ENCODE results near the gene DCST2.

DCST2 gene

DNA sequence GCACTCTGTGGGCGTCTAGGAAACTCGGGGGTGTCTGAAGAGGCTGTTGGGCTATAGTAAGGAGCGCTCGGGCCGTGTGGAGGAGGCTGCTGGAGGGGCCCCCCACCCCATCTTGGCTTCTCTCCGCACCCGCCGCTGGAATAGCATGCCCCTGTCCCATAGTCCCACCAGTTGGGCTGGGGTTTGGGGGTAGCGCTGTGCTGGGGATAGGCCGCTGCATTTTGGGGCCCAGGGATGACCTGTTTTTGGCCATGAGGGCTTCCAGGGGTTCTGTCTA, 45.6 kb upstream of the DCST2 start:
- TF ChIP-seq, protein P1, sequence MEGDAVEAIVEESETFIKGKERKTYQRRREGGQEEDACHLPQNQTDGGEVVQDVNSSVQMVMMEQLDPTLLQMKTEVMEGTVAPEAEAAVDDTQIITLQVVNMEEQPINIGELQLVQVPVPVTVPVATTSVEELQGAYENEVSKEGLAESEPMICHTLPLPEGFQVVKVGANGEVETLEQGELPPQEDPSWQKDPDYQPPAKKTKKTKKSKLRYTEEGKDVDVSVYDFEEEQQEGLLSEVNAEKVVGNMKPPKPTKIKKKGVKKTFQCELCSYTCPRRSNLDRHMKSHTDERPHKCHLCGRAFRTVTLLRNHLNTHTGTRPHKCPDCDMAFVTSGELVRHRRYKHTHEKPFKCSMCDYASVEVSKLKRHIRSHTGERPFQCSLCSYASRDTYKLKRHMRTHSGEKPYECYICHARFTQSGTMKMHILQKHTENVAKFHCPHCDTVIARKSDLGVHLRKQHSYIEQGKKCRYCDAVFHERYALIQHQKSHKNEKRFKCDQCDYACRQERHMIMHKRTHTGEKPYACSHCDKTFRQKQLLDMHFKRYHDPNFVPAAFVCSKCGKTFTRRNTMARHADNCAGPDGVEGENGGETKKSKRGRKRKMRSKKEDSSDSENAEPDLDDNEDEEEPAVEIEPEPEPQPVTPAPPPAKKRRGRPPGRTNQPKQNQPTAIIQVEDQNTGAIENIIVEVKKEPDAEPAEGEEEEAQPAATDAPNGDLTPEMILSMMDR (IDR thresholded peaks at IDR 0.05; ENCODE audit: borderline replicate concordance, insufficient read depth, low read depth, low read length): no peak
- H3K4me3 ChIP-seq (ENCODE audit: low read depth, low read length): peak overlapping the region; percentile 10

DNA sequence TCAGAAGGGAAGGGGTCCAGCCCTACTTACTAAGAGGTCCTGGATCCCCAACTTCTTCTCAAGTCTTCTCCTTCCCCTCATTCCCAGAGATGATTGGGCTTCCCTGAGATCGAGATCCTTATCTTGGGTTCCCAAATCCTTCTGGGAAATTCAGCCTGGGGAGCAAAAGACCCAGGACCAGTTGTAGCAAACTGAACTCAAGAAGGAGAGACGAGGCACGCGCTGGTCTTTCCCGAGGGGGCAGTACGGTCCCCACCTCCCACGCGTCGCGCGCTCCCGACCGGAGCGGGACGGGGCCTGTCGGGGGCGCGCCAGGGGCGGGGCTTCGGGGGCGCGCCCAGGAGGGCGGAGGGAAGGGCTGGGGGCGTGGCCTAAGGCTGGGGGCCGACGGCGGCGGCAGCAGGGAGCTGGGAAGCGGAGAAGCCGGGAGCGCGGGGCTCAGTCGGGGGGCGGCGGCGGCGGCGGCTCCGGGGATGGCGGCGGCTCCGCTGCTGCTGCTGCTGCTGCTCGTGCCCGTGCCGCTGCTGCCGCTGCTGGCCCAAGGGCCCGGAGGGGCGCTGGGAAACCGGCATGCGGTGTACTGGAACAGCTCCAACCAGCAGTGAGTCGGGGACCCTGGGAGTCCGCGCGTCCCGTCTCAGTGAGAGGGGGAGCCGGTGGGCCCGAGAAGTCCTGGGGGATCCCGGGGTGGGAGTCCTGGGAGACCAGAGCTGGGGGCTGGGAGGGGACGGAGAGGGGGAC, 45.1 kb upstream of the DCST2 start, which contains the start of gene EFNA3:
Gene EFNA3, plus strand, starts transcription at position 369 of the 741 bp plus-strand sequence. Its CDS starts 105 bp downstream, at position 474.
- H3K4me3 ChIP-seq (ENCODE audit: low read depth, low read length): peak within 1 kb of the TSS; percentile 32

DNA sequence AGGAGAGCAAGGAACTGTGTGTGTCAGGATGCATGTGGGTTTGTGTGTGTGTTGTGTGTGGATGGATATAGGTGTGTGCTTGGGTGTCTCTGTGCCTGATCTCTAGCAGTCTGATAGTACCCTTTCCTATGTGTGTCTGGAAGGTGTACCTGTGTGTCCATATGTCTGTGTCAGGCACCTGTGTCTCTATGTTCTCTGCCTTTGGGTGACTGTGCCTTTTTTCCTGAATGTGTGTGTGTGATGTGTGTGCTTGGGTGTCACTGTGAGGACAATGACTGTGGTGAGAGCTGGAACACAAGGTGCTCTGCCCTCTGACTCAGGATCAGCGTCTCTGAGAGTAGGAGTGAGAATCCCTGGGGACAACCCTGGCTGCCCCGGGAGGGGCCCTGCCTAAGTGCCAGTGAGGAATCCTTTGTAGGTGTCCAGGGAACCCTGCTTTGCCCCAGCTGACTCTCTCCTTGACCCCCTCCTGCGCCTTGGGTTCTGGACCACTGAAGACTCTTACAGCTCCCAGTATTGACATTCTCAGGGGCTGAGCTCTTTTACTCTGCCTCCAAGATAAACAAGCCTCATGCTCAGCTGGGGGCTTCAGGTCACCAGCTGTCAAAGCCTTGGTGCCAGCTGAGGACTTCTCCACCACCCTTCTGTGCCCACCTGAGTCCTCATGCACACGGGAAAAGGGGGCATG, 44.3 kb upstream of the DCST2 start:
- no peak overlapping the region for H3K4me3 ChIP-seq (ENCODE audit: low read depth, low read length)
- TF ChIP-seq, protein P1 (IDR thresholded peaks at IDR 0.05; ENCODE audit: borderline replicate concordance, insufficient read depth, low read depth, low read length): no peak

More for the DNA sequence above, 45.1 kb upstream of the DCST2 start, which contains the start of gene EFNA3:
- TF ChIP-seq, protein P1 (IDR thresholded peaks at IDR 0.05; ENCODE audit: borderline replicate concordance, insufficient read depth, low read depth, low read length): no peak

DNA sequence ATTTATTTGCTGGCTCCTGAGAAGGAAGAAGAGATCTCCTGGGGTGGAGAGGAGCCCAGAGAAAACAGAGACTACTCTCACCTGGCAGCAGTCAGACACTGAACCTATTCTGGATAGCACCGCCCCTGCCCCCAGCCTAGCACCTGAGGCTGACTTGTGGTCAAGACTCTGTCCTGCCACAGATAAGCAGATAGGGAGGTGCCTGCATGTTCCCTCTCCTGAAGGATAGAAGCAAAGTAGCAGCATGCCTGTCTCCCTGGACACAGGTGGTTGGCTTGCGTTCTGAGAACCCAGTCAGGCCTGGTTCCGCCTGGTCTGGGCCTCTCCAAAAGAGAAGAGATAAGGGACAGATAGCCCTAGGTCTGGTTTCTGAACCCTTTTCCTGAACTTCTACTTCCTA, 43.8 kb upstream of the DCST2 start:
- H3K4me3 ChIP-seq (ENCODE audit: low read depth, low read length): no peak overlapping the region
- TF ChIP-seq, protein P1 (IDR thresholded peaks at IDR 0.05; ENCODE audit: borderline replicate concordance, insufficient read depth, low read depth, low read length): no peak

DNA sequence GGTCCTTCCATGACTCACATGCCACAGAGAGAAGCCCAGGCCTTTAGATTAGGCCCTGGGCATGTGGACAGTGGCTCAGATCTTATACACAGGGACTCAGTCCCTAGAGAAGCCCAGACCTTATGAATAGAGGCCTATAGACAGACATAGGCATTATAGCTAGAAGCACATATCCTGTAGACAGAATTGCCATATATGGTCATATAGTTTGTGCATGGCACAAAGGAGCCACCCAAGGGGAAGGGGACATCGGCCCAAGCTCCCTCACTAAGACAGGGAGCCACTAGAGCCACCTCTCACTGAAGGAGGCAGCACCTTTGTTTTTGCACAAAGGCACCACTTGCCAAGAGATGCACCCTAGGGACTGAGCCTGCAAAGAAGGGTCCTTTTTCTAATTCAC, 42.8 kb upstream of the DCST2 start:
- TF ChIP-seq, protein P1 (IDR thresholded peaks at IDR 0.05; ENCODE audit: borderline replicate concordance, insufficient read depth, low read depth, low read length): no peak
- H3K4me3 ChIP-seq (ENCODE audit: low read depth, low read length): no peak overlapping the region

DNA sequence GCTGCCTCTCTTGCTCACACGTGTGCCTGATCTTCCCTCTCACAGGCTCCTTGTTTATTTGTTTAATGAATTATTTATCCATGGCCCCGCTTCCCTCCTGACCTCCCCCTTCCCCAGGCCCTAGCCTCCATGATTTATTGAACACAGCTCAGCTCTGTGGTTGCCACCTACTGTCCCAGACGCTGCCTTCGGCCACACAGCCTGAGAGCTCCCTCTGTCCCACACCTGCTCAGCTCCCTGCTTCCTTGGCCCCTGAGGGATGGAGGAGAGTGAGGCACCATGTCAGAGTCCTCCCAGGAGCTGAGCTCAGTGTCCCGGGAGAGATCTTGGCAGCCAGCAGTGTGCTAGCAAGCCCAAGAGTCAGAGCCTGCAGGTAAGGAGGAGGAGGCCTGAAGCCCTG, 42.0 kb upstream of the DCST2 start:
- TF ChIP-seq, protein P1 (IDR thresholded peaks at IDR 0.05; ENCODE audit: borderline replicate concordance, insufficient read depth, low read depth, low read length): no peak
- H3K4me3 ChIP-seq (ENCODE audit: low read depth, low read length): no peak overlapping the region

All from GM12875 (cell line).